Keratinocyte (primary cell): Measurements from ENCODE around the gene KRTAP10-4. TPM values are rescaled to one million over a fixed set of nuclear protein-coding genes. Genes with fewer than 3 reads are reported as not detected.

Experiments
- DNase-seq: peaks from one replicate; pipeline ENCODE4 v3.0.0-alpha.2; 2011; ENCODE audit warnings: low read depth, missing footprints, low spot score
- FAIRE-seq: peaks from 2 replicates; lab custom pipeline; 2011; peaks lifted over from hg19 to GRCh38; lab: Jason Lieb, UNC
- H2AFZ ChIP-seq: 2 replicates; pipeline ENCODE4 v1.6.0; 2012; ENCODE audit warnings: low read length, control low read depth, inconsistent platforms; ENCODE audit not compliant: control insufficient read depth
- H3K27ac ChIP-seq: 2 replicates; pipeline ENCODE4 v1.5.1; 2011; ENCODE audit warnings: low read length; ENCODE audit not compliant: control insufficient read depth, insufficient read depth
- H3K27me3 ChIP-seq: 3 replicates; pipeline ENCODE4 v1.6.0; 2011; ENCODE audit warnings: low read length; ENCODE audit not compliant: control insufficient read depth, insufficient read depth; ENCODE audit errors: extremely low read depth
- H3K36me3 ChIP-seq, 2 experiments: 2 replicates in 1 of 2; 3 replicates in 1 of 2; pipeline ENCODE4 v1.5.1; 2011; ENCODE audit warnings: low read length in 2 of 2, mild to moderate bottlenecking in 1 of 2; ENCODE audit not compliant: control insufficient read depth in 2 of 2, insufficient read depth in 2 of 2; ENCODE audit errors: extremely low read depth in 1 of 2
- H3K4me1 ChIP-seq: 3 replicates; pipeline ENCODE4 v1.5.1; 2011; ENCODE audit warnings: low read length; ENCODE audit not compliant: control insufficient read depth, insufficient read depth; ENCODE audit errors: extremely low read depth
- H3K4me2 ChIP-seq: 3 replicates; pipeline ENCODE4 v1.6.0; 2011; ENCODE audit warnings: low read depth, low read length; ENCODE audit not compliant: control insufficient read depth, insufficient read depth; ENCODE audit errors: extremely low read depth
- H3K4me3 ChIP-seq, 3 experiments: fragments of 200-600 bp in 1 of 3; sonication (generic) in 1 of 3; 2 replicates in 2 of 3; 3 replicates in 1 of 3; pipeline ENCODE4 v1.5.1; 2011 to 2016; ENCODE audit warnings: low read length in 3 of 3, mild to moderate bottlenecking in 3 of 3, control low read depth in 2 of 3, inconsistent platforms in 1 of 3, low read depth in 1 of 3, mixed read lengths in 1 of 3, mixed run types in 1 of 3, moderate library complexity in 1 of 3; ENCODE audit not compliant: control insufficient read depth in 2 of 3, insufficient read depth in 2 of 3; ENCODE audit errors: extremely low read depth in 1 of 3
- H3K79me2 ChIP-seq: 2 replicates; pipeline ENCODE4 v1.6.0; 2012; ENCODE audit warnings: low read length; ENCODE audit not compliant: control insufficient read depth, insufficient read depth
- H3K9ac ChIP-seq: 3 replicates; pipeline ENCODE4 v1.6.0; 2011; ENCODE audit warnings: low read length; ENCODE audit not compliant: control insufficient read depth, insufficient read depth; ENCODE audit errors: extremely low read depth
- H3K9me1 ChIP-seq: 3 replicates; pipeline ENCODE4 v1.6.0; 2011; ENCODE audit warnings: low read length; ENCODE audit not compliant: control insufficient read depth, insufficient read depth; ENCODE audit errors: extremely low read depth
- H3K9me3 ChIP-seq: 2 replicates; pipeline ENCODE4 v1.5.1; 2012; ENCODE audit warnings: low read depth, low read length; ENCODE audit not compliant: control insufficient read depth
- H4K20me1 ChIP-seq: 3 replicates; pipeline ENCODE4 v1.6.0; 2011; ENCODE audit warnings: low read length; ENCODE audit not compliant: control insufficient read depth, insufficient read depth; ENCODE audit errors: extremely low read depth
- EZH2 ChIP-seq: IDR thresholded peaks from one replicate; pipeline ENCODE4 v1.6.1; 2012; ENCODE audit warnings: inconsistent platforms, mild to moderate bottlenecking, low read length, moderate library complexity
- dilution Hi-C: fragments of 300-500 bp; cut with MboI; formaldehyde crosslinking; loops from one replicate; pipeline ENCODE4 v1.7.0; 2020; ENCODE audit warnings: low sequenced_read_pairs; ENCODE audit not compliant: extremely low pct_ligation_motif_present
- polyA plus RNA-seq, 5 experiments: library from polyadenylated mRNA; depleted of rRNA in 3 of 5; stranded (reverse) in 3 of 5; stranded (forward) in 1 of 5; unstranded in 1 of 5; fragments of >200 nt; gene quantifications; 1 replicate in 1 of 5; 2 replicates in 3 of 5; 3 replicates in 1 of 5; pipeline versions ENCODE4 v1.2.1 to v1.2.3, GENCODE V29; 2011 to 2012; ENCODE audit warnings: missing spikeins in 2 of 5, low read depth in 1 of 5, low replicate concordance in 1 of 5
- TF ChIP-seq, protein P1 (sequence below), 3 experiments: IDR thresholded peaks in 1 of 3; conservative IDR thresholded peaks in 1 of 3; optimal IDR thresholded peaks in 1 of 3; 2 replicates in 2 of 3; 3 replicates in 1 of 3; pipeline versions ENCODE3 to v1.5.1; 2011; ENCODE audit warnings: low read length in 3 of 3, mild to moderate bottlenecking in 3 of 3, moderate library complexity in 2 of 3, control low read depth in 1 of 3, inconsistent platforms in 1 of 3; ENCODE audit not compliant: insufficient read depth in 2 of 3; ENCODE audit errors: extremely low read depth in 1 of 3

KRTAP10-4 gene
- polyA plus RNA-seq, 1 donor (not counting 4 experiments of a cell fraction or from before 2014, with no cell fraction given), result not detected

DNA sequence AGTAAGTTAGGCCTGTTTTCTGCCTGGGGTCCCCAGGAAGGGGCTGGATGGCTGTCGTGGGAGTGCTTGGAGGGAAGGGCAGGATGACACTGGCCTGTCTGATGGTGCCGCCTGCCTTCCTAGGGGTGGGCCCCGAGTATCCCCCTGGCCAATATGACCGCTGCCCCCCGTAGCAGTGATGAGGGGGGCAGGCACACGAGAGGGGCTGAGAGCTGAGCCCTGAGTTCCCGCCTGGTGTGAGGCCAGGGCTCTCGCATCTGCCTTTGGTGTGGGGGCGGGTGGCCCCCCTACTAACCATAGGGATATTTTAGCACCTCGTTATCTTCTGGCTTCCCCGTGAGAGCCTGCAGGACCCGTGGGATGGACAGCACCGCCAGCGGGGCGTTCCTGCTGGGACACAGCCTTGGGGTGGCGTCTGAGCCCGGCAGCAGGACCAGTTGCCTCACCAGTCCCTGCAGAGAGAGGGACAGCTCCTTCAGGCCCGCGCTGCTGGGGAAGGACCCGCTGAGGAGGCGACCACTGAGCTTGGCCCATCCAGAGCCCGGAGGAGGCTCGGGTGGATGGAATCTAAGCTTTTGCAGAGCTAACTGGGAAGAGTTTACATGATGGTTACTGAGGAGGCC, 43.9 kb upstream of the KRTAP10-4 start:
- DNase-seq, result no peak
- FAIRE-seq, result no peak
- H3K27ac ChIP-seq, result no peak overlapping the region
- dilution Hi-C loops, result no loop called here
- H3K9ac ChIP-seq, result no peak overlapping the region
- no peaks in the 10 kb centered on the region for H3K79me2 ChIP-seq
- TF ChIP-seq, protein P1, sequence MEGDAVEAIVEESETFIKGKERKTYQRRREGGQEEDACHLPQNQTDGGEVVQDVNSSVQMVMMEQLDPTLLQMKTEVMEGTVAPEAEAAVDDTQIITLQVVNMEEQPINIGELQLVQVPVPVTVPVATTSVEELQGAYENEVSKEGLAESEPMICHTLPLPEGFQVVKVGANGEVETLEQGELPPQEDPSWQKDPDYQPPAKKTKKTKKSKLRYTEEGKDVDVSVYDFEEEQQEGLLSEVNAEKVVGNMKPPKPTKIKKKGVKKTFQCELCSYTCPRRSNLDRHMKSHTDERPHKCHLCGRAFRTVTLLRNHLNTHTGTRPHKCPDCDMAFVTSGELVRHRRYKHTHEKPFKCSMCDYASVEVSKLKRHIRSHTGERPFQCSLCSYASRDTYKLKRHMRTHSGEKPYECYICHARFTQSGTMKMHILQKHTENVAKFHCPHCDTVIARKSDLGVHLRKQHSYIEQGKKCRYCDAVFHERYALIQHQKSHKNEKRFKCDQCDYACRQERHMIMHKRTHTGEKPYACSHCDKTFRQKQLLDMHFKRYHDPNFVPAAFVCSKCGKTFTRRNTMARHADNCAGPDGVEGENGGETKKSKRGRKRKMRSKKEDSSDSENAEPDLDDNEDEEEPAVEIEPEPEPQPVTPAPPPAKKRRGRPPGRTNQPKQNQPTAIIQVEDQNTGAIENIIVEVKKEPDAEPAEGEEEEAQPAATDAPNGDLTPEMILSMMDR (optimal IDR thresholded peaks at IDR 0.05 in 1 of 3, IDR thresholded peaks at IDR 0.05 in 1 of 3, conservative IDR thresholded peaks at IDR 0.05 in 1 of 3; ENCODE audit: extremely low read depth in 1 of 3, insufficient read depth in 2 of 3, low read length in 3 of 3), result no peak
- TF ChIP-seq EZH2, result no peak
- H3K9me3 ChIP-seq, result peaks cover 14% of the 10 kb centered on the region
- no peak overlapping the region for H2AFZ ChIP-seq
- H3K4me3 ChIP-seq, result no peak overlapping the region
- H4K20me1 ChIP-seq, result no peaks in the 10 kb centered on the region
- no peaks in the 10 kb centered on the region for H3K27me3 ChIP-seq
- no peaks in the 10 kb centered on the region for H3K9me1 ChIP-seq
- H3K4me1 ChIP-seq, result no peaks in the 10 kb centered on the region
- no peaks in the 10 kb centered on the region for H3K36me3 ChIP-seq
- no peak overlapping the region for H3K4me2 ChIP-seq

DNA sequence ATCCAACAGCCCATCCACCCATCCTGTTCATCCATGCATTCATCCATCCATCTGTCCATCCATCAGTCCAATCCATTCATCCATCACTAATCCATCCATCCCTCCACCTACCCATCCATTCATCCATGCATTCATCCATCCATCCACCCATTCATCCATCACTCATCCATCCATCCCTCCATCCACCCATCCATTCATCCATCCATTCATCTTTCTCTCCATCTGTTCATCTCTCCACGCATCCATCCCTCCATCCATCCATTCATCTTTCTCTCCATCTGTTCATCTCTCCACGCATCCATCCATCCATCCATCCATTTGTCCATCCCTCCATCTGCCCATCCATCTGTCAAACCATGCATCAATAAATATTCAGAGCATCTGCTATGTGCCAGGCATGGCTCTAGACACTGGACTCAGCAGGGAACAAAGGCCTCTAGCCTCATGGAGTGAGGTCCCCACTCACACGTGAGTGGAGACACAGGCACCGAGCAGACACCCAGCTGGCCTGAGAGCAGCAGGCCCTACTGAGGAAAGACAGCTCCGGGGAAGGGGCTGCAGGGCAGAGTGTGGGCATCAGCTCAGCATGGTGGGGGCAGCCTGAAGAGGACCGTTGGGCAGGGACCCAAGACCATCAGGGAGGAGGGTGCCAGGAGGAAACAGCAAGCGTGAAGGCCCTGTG, 43.2 kb upstream of the KRTAP10-4 start:
- H3K27me3 ChIP-seq, result no peaks in the 10 kb centered on the region

More for the DNA sequence above, 43.2 kb upstream of the KRTAP10-4 start:
- Histone ChIP-seq H3K9me1 (no peaks in the 10 kb centered on the region), H3K4me3 (no peak overlapping the region), H3K27ac (no peak overlapping the region), H3K4me1 (no peaks in the 10 kb centered on the region), H3K4me2 (no peak overlapping the region), H3K36me3 (no peaks in the 10 kb centered on the region), H2AFZ (no peak overlapping the region), H3K9me3 (peaks cover 8% of the 10 kb centered on the region), H3K9ac (no peak overlapping the region), H4K20me1 (no peaks in the 10 kb centered on the region), H3K79me2 (no peaks in the 10 kb centered on the region)
- dilution Hi-C loops, result no loop called here
- no peak for FAIRE-seq
- no peak for TF ChIP-seq EZH2
- TF ChIP-seq, protein P1 (optimal IDR thresholded peaks at IDR 0.05 in 1 of 3, IDR thresholded peaks at IDR 0.05 in 1 of 3, conservative IDR thresholded peaks at IDR 0.05 in 1 of 3; ENCODE audit: extremely low read depth in 1 of 3, insufficient read depth in 2 of 3, low read length in 3 of 3), result no peak
- DNase-seq, result no peak
